ENCODE results near the gene BORCS6. TPM values are rescaled to one million over a fixed set of nuclear protein-coding genes. Genes with fewer than 3 reads are reported as not detected.

Gene BORCS6
- total and polyA plus RNA-seq, 2 donors (not counting 1 experiment from before 2014, with no cell fraction given): 9.7 to 20.2 TPM

DNA sequence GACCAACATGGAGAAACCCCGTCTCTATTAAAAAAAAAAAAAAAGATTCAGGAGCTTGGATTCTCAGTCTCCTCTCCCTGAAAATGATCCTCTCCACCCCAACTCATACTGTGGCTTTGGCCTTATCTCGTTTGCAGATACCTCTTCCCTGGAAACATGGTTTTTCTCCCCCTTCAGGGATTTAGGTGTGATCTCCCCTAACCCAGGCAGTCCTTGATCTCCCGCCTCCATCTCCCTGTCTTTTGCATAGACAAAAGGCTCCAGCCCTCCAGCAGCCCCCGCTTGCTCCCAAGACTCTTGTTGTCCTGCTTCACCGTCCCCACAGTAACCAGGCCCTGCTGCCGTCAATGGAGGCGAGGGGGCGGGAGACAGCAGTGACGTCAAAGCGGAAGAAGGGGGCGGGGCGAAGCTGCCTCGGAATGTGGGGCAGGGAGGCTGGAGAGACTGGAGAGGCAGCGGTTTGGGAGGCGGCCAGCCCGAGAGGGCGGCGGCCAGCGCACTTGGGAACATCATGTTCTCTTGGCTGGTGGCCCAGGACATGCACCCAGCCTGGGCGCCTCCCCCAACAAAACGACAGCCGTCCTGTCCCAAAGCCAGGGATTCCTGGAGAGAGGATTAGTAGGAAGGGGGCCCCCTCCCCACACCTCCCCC lies 35.9 kb downstream of the BORCS6 start:
- H3K4me2 ChIP-seq (replicated peaks; ENCODE audit: low read depth, low read length, poor library complexity, severe bottlenecking): peak overlapping the region; percentile 88
- H3K79me2 ChIP-seq (ENCODE audit: control insufficient read depth, insufficient read depth, low read length): peaks cover 50% of the 10 kb centered on the region

More for the DNA sequence above, 35.9 kb downstream of the BORCS6 start:
- Histone ChIP-seq H2AFZ (ENCODE audit: insufficient read depth, low read depth, low read length, poor library complexity, severe bottlenecking) (no peak overlapping the region), H3K9ac (ENCODE audit: low read length) (peak overlapping the region; percentile 19), H4K20me1 (ENCODE audit: control insufficient read depth, insufficient read depth, low read length, poor library complexity, severe bottlenecking) (peaks cover 54% of the 10 kb centered on the region), H3K4me3 (ENCODE audit: control extremely low read depth in 1 of 5, extremely low read depth in 1 of 5, insufficient read depth in 1 of 5, low read depth in 2 of 5, low read length in 4 of 5) (peak overlapping the region in 2 of 5 experiments; percentile 0 to 96), H3K27ac (ENCODE audit: low read length in 2 of 2) (peak overlapping the region; percentile 97 to 100), H3K27me3 (replicated peaks in 1 of 4; ENCODE audit: control extremely low read depth in 1 of 4, control insufficient read depth in 3 of 4, insufficient read depth in 4 of 4, low read length in 3 of 4) (no peaks in the 10 kb centered on the region), H3K36me3 (replicated peaks in 1 of 2; ENCODE audit: control extremely low read depth in 1 of 2, control insufficient read depth in 1 of 2, extremely low read depth in 1 of 2, insufficient read depth in 2 of 2, low read length in 1 of 2) (peaks cover 0 to 14% of the 10 kb centered on the region in 2 experiments), H3K9me3 (ENCODE audit: control extremely low read depth in 1 of 3, control insufficient read depth in 2 of 3, insufficient read depth in 1 of 3, low read length in 2 of 3) (peaks cover 0 to 6% (median 0%) of the 10 kb centered on the region in 3 donors), H3K4me1 (ENCODE audit: control insufficient read depth in 2 of 2, insufficient read depth in 2 of 2, low read length in 2 of 2) (peaks cover 59 to 83% of the 10 kb centered on the region in 2 donors)
- Mint-ChIP-seq H3K27ac (peak overlapping the region; percentile 82), H3K9me3 (ENCODE audit: insufficient read depth) (no peaks in the 10 kb centered on the region), H3K4me1 (peaks cover 47% of the 10 kb centered on the region), H3K27me3 (no peaks in the 10 kb centered on the region), H3K4me3 (no peak overlapping the region)
- TF ChIP-seq, protein P1, sequence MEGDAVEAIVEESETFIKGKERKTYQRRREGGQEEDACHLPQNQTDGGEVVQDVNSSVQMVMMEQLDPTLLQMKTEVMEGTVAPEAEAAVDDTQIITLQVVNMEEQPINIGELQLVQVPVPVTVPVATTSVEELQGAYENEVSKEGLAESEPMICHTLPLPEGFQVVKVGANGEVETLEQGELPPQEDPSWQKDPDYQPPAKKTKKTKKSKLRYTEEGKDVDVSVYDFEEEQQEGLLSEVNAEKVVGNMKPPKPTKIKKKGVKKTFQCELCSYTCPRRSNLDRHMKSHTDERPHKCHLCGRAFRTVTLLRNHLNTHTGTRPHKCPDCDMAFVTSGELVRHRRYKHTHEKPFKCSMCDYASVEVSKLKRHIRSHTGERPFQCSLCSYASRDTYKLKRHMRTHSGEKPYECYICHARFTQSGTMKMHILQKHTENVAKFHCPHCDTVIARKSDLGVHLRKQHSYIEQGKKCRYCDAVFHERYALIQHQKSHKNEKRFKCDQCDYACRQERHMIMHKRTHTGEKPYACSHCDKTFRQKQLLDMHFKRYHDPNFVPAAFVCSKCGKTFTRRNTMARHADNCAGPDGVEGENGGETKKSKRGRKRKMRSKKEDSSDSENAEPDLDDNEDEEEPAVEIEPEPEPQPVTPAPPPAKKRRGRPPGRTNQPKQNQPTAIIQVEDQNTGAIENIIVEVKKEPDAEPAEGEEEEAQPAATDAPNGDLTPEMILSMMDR (IDR thresholded peaks at IDR 0.05): no peak
- TF ChIP-seq EZH2 (IDR thresholded peaks at IDR 0.05; ENCODE audit: borderline replicate concordance, insufficient read depth, low read depth, low read length, poor library complexity, severe bottlenecking): no peak
- ATAC-seq (ENCODE audit: low read depth) (no peak), DNase-seq (peak; percentile 90)
- intact Hi-C loops (cut with micrococcal nuclease): no loop called here
- 9% methylated on average over 16 of the region's 22 CpGs for WGBS (ENCODE audit: insufficient coverage)
- POLR2A ChIA-PET: interaction anchor here (0.6 to 5.6 kb wide), 9 partner anchors 15 to 467 kb away, joined by 3 to 36 read pairs (median 4); partner anchors contain the start of genes ALOXE3, AURKB, BORCS6 and TP53
- CTCF ChIA-PET: interaction anchor here (1.0 to 1.8 kb wide), 3 partner anchors 15 to 44 kb away, joined by 3 to 5 read pairs (median 4); no protein-coding TSS in a partner anchor
